Progenitor cell of endocrine pancreas (in vitro differentiated cells): ENCODE results near the gene DGKG. TPM values are rescaled to one million over a fixed set of nuclear protein-coding genes. Genes with fewer than 3 reads are reported as not detected.

Experiments used
- DNase-seq: peaks from one replicate; pipeline ENCODE4 v3.0.0; 2021; ENCODE audit warnings: low spot score; ENCODE audit not compliant: unreplicated experiment
- H3K27ac Mint-ChIP-seq: 2 replicates; pipeline ENCODE4 v1.8.0; 2021; ENCODE audit warnings: mild to moderate bottlenecking, moderate library complexity, mixed read lengths
- H3K27me3 Mint-ChIP-seq: 2 replicates; pipeline ENCODE4 v1.8.0; 2021; ENCODE audit warnings: mixed read lengths
- H3K36me3 Mint-ChIP-seq: 2 replicates; pipeline ENCODE4 v1.8.0; 2022; ENCODE audit warnings: mixed read lengths; ENCODE audit not compliant: insufficient read depth
- H3K4me1 Mint-ChIP-seq: 2 replicates; pipeline ENCODE4 v1.8.0; 2021; ENCODE audit warnings: low read depth, mixed read lengths
- H3K4me3 Mint-ChIP-seq: 2 replicates; pipeline ENCODE4 v1.8.0; 2021; ENCODE audit warnings: low read depth, mild to moderate bottlenecking, moderate library complexity, mixed read lengths
- H3K9me3 Mint-ChIP-seq: 2 replicates; pipeline ENCODE4 v1.8.0; 2021; ENCODE audit warnings: low read depth, mixed read lengths
- CTCF ChIP-seq: fragments of 200-600 bp; sonication (generic); IDR thresholded peaks from one replicate; pipeline ENCODE4 v1.5.0; 2021; ENCODE audit warnings: antibody characterized with exemption, mild to moderate bottlenecking; ENCODE audit not compliant: unreplicated experiment
- total RNA-seq: library from RNA; stranded (reverse); gene quantifications from 2 replicates; pipeline ENCODE4 v1.2.1, GENCODE V29; 2021

Gene DGKG
- total RNA-seq, 1 donor from 2014 or later = 0.17 TPM

GRCh38 chr3:186375443-186375842 lies 13.4 kb upstream of the DGKG start:
- Mint-ChIP-seq H3K4me1 (peaks cover 10% of the 10 kb centered on the region), H3K36me3 (no peaks in the 10 kb centered on the region), H3K27ac (no peak overlapping the region), H3K27me3 (peaks cover 46% of the 10 kb centered on the region), H3K4me3 (no peak overlapping the region), H3K9me3 (peaks cover 7% of the 10 kb centered on the region)
- no peak for TF ChIP-seq CTCF
- DNase-seq = no peak

- H3K4me1 Mint-ChIP-seq = peaks cover 10% of the 10 kb centered on the region
- no peak for DNase-seq
- H3K27me3 Mint-ChIP-seq = peaks cover 55% of the 10 kb centered on the region
- peaks cover 7% of the 10 kb centered on the region for H3K9me3 Mint-ChIP-seq
- no peak overlapping the region for H3K4me3 Mint-ChIP-seq
- TF ChIP-seq CTCF = no peak
- no peak overlapping the region for H3K27ac Mint-ChIP-seq
- H3K36me3 Mint-ChIP-seq = no peaks in the 10 kb centered on the region
Observed at GRCh38 chr3:186374376-186374775, 12.3 kb upstream of the DGKG start.

- no peak for TF ChIP-seq CTCF
- Mint-ChIP-seq H3K36me3 (no peaks in the 10 kb centered on the region), H3K9me3 (no peaks in the 10 kb centered on the region), H3K4me1 (no peaks in the 10 kb centered on the region), H3K27me3 (peaks cover 54% of the 10 kb centered on the region), H3K4me3 (no peak overlapping the region), H3K27ac (no peak overlapping the region)
- no peak for DNase-seq
Observed at GRCh38 chr3:186369217-186369616, 7.2 kb upstream of the DGKG start.

GRCh38 chr3:186368717-186369116 lies 6.7 kb upstream of the DGKG start:
- Mint-ChIP-seq H3K4me3 (no peak overlapping the region), H3K4me1 (no peaks in the 10 kb centered on the region), H3K36me3 (no peaks in the 10 kb centered on the region), H3K27me3 (peaks cover 55% of the 10 kb centered on the region), H3K9me3 (no peaks in the 10 kb centered on the region), H3K27ac (no peak overlapping the region)
- TF ChIP-seq CTCF = no peak
- no peak for DNase-seq

- H3K9me3 Mint-ChIP-seq = no peaks in the 10 kb centered on the region
- TF ChIP-seq CTCF = no peak
- H3K36me3 Mint-ChIP-seq = no peaks in the 10 kb centered on the region
- no peaks in the 10 kb centered on the region for H3K4me1 Mint-ChIP-seq
- H3K27ac Mint-ChIP-seq = no peak overlapping the region
- no peak overlapping the region for H3K4me3 Mint-ChIP-seq
- no peak for DNase-seq
- peaks cover 58% of the 10 kb centered on the region for H3K27me3 Mint-ChIP-seq
Observed at GRCh38 chr3:186368176-186368575, 6.1 kb upstream of the DGKG start.
